ENCODE results near the gene CYP3A7.

DNA sequence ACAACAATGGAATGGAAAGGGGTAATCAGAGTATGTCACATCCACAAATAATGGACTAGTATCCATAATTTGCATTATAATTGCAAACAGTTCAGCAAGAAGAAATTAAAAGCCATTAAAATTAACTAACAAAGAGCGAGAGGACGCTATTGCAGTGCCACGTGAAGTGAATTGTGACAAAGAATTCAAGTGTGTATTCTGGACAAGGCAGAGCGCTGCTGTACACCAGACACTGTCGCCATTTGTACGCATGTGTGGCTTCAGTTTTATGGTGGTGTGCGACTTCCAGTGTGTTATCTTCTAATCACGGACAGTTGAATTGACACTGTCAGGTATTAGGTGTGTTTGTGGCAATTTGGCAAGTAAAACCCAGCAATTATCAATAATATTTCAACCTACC, 66.5 kb downstream of the CYP3A7 start:
- no peak for TF ChIP-seq CTCF (conservative IDR thresholded peaks at IDR 0.05; ENCODE audit: low read depth, low read length)
- no peak for TF ChIP-seq EZH2 (IDR thresholded peaks at IDR 0.05; ENCODE audit: low read length, unreplicated experiment)
- TF ChIP-seq EZH2phosphoT487 (IDR thresholded peaks at IDR 0.05; ENCODE audit: borderline replicate concordance, low read length), result no peak

Data from PC-3 (cell line).